ENCODE measurements around the gene SCNN1G. TPM values are rescaled to one million over a fixed set of nuclear protein-coding genes. Genes with fewer than 3 reads are reported as not detected.

The SCNN1G gene
- total RNA-seq, 4 donors from 2014 or later: 0.20 TPM; not detected in 3

DNA sequence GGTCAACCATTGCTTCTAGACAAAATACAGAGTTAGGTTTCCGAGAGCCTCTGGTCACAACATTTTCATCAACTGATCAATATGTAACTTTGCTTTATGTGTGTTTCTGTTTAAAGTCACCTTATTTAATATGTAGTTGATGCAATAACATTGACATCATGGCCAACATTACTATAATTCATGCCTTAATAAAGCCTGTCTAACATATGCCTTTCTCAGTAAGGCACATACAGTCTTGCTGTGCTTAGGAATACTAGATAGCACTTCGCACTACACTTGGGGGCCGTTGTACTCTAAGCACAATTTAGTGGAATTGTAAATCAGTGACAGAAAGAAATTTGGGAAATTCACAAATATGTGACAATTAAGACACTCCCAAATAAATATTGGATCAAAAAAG is 9.6 kb upstream of the SCNN1G start:
- 63 to 70% methylated on average over 3 of the region's 3 CpGs for WGBS, 2 donors
- Histone ChIP-seq H3K27ac (no peak overlapping the region), H3K4me3 (no peak overlapping the region), H3K9me3 (no peaks in the 10 kb centered on the region), H3K4me1 (no peaks in the 10 kb centered on the region), H3K36me3 (no peaks in the 10 kb centered on the region), H3K27me3 (peaks cover 0 to 9% of the 10 kb centered on the region in 2 donors)
- DNase-seq (ENCODE audit: low spot score in 2 of 2): no peak
- TF ChIP-seq, protein P1, sequence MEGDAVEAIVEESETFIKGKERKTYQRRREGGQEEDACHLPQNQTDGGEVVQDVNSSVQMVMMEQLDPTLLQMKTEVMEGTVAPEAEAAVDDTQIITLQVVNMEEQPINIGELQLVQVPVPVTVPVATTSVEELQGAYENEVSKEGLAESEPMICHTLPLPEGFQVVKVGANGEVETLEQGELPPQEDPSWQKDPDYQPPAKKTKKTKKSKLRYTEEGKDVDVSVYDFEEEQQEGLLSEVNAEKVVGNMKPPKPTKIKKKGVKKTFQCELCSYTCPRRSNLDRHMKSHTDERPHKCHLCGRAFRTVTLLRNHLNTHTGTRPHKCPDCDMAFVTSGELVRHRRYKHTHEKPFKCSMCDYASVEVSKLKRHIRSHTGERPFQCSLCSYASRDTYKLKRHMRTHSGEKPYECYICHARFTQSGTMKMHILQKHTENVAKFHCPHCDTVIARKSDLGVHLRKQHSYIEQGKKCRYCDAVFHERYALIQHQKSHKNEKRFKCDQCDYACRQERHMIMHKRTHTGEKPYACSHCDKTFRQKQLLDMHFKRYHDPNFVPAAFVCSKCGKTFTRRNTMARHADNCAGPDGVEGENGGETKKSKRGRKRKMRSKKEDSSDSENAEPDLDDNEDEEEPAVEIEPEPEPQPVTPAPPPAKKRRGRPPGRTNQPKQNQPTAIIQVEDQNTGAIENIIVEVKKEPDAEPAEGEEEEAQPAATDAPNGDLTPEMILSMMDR (IDR thresholded peaks at IDR 0.05): no peak
- TF ChIP-seq POLR2A (IDR thresholded peaks at IDR 0.05) (no peak), EP300 (IDR thresholded peaks at IDR 0.05) (no peak)

DNA sequence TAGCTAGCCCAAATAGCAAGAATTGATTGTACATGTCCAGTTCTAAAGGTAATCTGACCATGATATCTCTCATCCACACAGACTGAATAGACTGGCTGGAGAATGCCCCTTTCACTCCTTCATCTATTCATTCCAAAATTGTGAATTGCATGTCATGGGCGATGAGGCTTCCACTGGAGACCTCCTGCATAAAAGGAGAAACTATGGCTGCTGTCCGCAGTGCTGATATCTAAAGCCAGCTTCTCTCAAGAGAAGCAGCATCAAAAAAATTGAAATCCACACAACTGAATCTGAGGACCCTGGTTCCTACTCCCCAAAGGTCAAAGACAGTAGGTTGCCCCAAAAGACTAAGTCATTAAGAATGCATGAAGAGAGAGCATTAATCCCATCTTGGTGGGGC is 7.9 kb upstream of the SCNN1G start:
- TF ChIP-seq POLR2A (IDR thresholded peaks at IDR 0.05) (no peak), EP300 (IDR thresholded peaks at IDR 0.05) (no peak)
- TF ChIP-seq, protein P1 (IDR thresholded peaks at IDR 0.05): no peak

DNA sequence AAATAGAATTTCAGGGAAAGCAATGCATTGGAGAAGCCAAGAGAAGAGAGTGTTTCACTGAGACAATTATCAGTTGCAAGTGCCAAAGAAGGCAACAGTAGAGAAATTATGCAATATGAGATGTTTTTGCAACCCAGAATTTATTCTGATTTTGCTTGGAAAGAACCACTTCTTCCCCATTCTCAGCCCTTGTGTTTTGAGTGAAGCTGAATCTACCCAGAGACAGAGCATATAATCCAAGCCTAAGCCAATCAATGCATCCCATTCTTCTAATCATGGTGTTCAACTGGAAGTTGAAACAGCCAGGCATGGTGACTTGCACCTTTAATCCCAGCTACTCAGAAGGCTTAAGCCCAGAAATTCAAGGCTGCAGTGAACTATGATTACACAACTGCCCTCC is 6.9 kb upstream of the SCNN1G start:
- Histone ChIP-seq H3K27me3 (peaks cover 0 to 29% of the 10 kb centered on the region in 2 donors), H3K9me3 (no peaks in the 10 kb centered on the region), H3K36me3 (no peaks in the 10 kb centered on the region), H3K4me1 (no peaks in the 10 kb centered on the region), H3K27ac (no peak overlapping the region), H3K4me3 (no peak overlapping the region)
- DNase-seq (ENCODE audit: low spot score in 2 of 2): no peak
- TF ChIP-seq POLR2A (IDR thresholded peaks at IDR 0.05): no peak
- no peak for TF ChIP-seq EP300 (IDR thresholded peaks at IDR 0.05)
- TF ChIP-seq, protein P1 (IDR thresholded peaks at IDR 0.05): no peak

More for the DNA sequence above, 7.9 kb upstream of the SCNN1G start:
- Histone ChIP-seq H3K4me1 (no peaks in the 10 kb centered on the region), H3K27ac (no peak overlapping the region), H3K27me3 (peaks cover 0 to 20% of the 10 kb centered on the region in 2 donors), H3K9me3 (no peaks in the 10 kb centered on the region), H3K36me3 (no peaks in the 10 kb centered on the region), H3K4me3 (no peak overlapping the region)
- no peak for DNase-seq (ENCODE audit: low spot score in 2 of 2)
- WGBS, 2 donors: 36 to 41% methylated on average over 2 of the region's 2 CpGs

DNA sequence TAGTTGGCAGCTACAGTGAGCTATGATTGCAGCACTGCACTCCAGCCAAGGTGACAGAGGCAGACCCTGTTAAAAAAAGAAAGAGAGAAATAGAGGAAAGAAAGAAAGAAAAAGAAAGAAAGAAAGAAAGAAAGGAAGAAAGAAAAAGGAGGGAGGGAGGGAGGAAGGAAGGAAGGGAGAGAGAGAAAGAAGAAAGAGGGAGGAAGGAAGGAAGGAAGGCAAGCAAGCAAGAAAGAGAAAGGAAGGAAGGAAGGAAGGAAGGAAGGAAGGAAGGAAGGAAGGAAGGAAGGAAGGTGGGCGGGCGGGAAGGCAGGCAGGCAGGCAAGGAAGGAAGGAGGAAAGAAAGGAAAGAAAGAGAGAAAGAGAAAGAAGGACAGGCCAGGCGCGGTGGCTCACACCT is 1.0 kb upstream of the SCNN1G start:
- H3K4me1 ChIP-seq: peaks cover 0 to 16% (median 13%) of the 10 kb centered on the region in 4 donors
- no peak overlapping the region for H3K27ac ChIP-seq
- no peaks in the 10 kb centered on the region for H3K9me3 ChIP-seq
- WGBS, 2 donors: 84 to 88% methylated on average over 4 of the region's 4 CpGs
- no peak for DNase-seq (ENCODE audit: low spot score in 2 of 2)
- peaks cover 0 to 73% of the 10 kb centered on the region in 2 donors for H3K27me3 ChIP-seq
- TF ChIP-seq EP300 (IDR thresholded peaks at IDR 0.05): no peak
- TF ChIP-seq, protein P1 (IDR thresholded peaks at IDR 0.05): no peak
- TF ChIP-seq POLR2A (IDR thresholded peaks at IDR 0.05): no peak
- no peak overlapping the region for H3K4me3 ChIP-seq
- no peaks in the 10 kb centered on the region for H3K36me3 ChIP-seq

DNA sequence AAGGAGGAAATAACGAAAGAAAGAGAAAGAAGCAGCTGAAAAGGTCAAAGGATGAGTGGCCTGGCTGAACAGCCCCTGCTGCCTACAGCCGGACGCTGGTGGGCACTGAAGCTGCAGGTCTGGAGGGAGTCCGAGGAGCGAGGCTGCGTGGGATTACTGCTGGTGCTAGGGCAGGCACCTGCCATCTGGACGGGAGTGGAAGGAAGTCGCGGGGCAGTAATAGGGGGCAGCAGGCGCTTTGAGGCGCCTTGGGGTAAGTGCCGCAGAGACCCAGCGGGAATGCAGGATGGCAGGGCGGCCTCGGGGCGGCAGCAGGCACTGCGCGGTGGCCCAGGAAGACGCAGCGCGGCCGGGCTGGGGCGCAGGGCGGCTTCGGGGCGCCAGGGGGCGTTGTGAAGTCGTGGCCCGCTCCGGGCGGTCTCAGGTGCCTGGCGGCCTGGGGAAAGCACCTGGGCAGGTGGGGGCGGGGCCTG is 303 bp upstream of the SCNN1G start:
- Histone ChIP-seq H3K27ac (no peak overlapping the region), H3K36me3 (no peaks in the 10 kb centered on the region), H3K4me3 (peak overlapping the region; percentile 2 to 36 (median 24)), H3K4me1 (peaks cover 0 to 16% (median 13%) of the 10 kb centered on the region in 4 donors), H3K27me3 (peaks cover 0 to 77% of the 10 kb centered on the region in 2 donors), H3K9me3 (no peaks in the 10 kb centered on the region)
- DNase-seq (ENCODE audit: low spot score in 2 of 2): peak in 1 of 2 donors; percentile 35
- WGBS, 2 donors: 4 to 6% methylated on average over 25 to 33 of the region's 33 CpGs
- TF ChIP-seq, protein P1 (IDR thresholded peaks at IDR 0.05): peak; percentile 69 to 87 (median 80)
- no peak for TF ChIP-seq POLR2A (IDR thresholded peaks at IDR 0.05)

Measured in tibial nerve (tissue), 4 donors.